ENCODE measurements around the gene RERGL. TPM values are rescaled to one million over a fixed set of nuclear protein-coding genes. Genes with fewer than 3 reads are reported as not detected.
"Not testable (repeated sequence)": the region's sequence is repeated elsewhere in the genome, so short reads cannot be mapped to it uniquely, and the experiment has no call there.

Gene RERGL
- total and polyA plus RNA-seq, 2 experiments from 2014 or later, result 0.74 TPM; not detected in 1

- DNase-seq, result no peak
- Histone ChIP-seq H3K9me2 (ENCODE audit: insufficient read depth) (no peaks in the 10 kb centered on the region), H3K36me3 (ENCODE audit: low read depth) (no peaks in the 10 kb centered on the region), H3K4me1 (ENCODE audit: insufficient read depth) (no peaks in the 10 kb centered on the region), H3K79me2 (ENCODE audit: insufficient read depth) (no peaks in the 10 kb centered on the region), H2AFZ (no peak overlapping the region), H3K27ac (no peak overlapping the region), H3K27me3 (replicated peaks; ENCODE audit: insufficient read depth) (no peaks in the 10 kb centered on the region), H4K20me1 (ENCODE audit: insufficient read depth) (no peaks in the 10 kb centered on the region), H3F3A (ENCODE audit: insufficient read depth) (no peaks in the 10 kb centered on the region), H3K4me2 (ENCODE audit: unreplicated experiment) (no peak overlapping the region), H3K4me3 (no peak overlapping the region), H3K9me3 (ENCODE audit: low read depth) (no peaks in the 10 kb centered on the region), H3K9ac (no peak overlapping the region)
- no peak for TF ChIP-seq EZH2phosphoT487 (IDR thresholded peaks at IDR 0.05; ENCODE audit: insufficient read depth, low read depth)
- TF ChIP-seq EZH2 (IDR thresholded peaks at IDR 0.05; ENCODE audit: insufficient read depth, poor library complexity, severe bottlenecking), result no peak
- WGBS, 2 experiments (ENCODE audit: low coverage in 1 of 2, low lambda C conversion rate in 2 of 2, missing lambda C conversion rate in 2 of 2), result 63 to 68% methylated on average over 14 of the region's 14 CpGs
- in situ Hi-C loops (cut with MboI), result no loop called here
Observed at GRCh38 chr12:18072723-18073122, 17.3 kb downstream of the RERGL start.

- in situ Hi-C loops (cut with MboI), result no loop called here
- Histone ChIP-seq H4K20me1 (ENCODE audit: insufficient read depth) (no peaks in the 10 kb centered on the region), H3K27ac (no peak overlapping the region)
Observed at GRCh38 chr12:18071336-18071735, 18.7 kb downstream of the RERGL start.

GRCh38 chr12:18068355-18068754 is 21.6 kb downstream of the RERGL start:
- no peak for DNase-seq
- in situ Hi-C loops (cut with MboI), result no loop called here
- 3 to 5% methylated on average over 3 of the region's 3 CpGs for WGBS, 2 experiments (ENCODE audit: low coverage in 1 of 2, low lambda C conversion rate in 2 of 2, missing lambda C conversion rate in 2 of 2)

More at GRCh38 chr12:18071336-18071735, 18.7 kb downstream of the RERGL start:
- no peaks in the 10 kb centered on the region for H3K4me1 ChIP-seq (ENCODE audit: insufficient read depth)
- 26 to 36% methylated on average over 4 of the region's 4 CpGs for WGBS, 2 experiments (ENCODE audit: low coverage in 1 of 2, low lambda C conversion rate in 2 of 2, missing lambda C conversion rate in 2 of 2)
- H3K36me3 ChIP-seq (ENCODE audit: low read depth), result no peaks in the 10 kb centered on the region
- H2AFZ ChIP-seq, result no peak overlapping the region
- H3K9ac ChIP-seq, result no peak overlapping the region
- H3K9me3 ChIP-seq (ENCODE audit: low read depth), result no peaks in the 10 kb centered on the region
- TF ChIP-seq EZH2 (IDR thresholded peaks at IDR 0.05; ENCODE audit: insufficient read depth, poor library complexity, severe bottlenecking) (no peak), EZH2phosphoT487 (IDR thresholded peaks at IDR 0.05; ENCODE audit: insufficient read depth, low read depth) (no peak)
- no peaks in the 10 kb centered on the region for H3K9me2 ChIP-seq (ENCODE audit: insufficient read depth)
- no peaks in the 10 kb centered on the region for H3K79me2 ChIP-seq (ENCODE audit: insufficient read depth)
- no peak for DNase-seq
- H3K4me2 ChIP-seq (ENCODE audit: unreplicated experiment), result no peak overlapping the region
- no peak overlapping the region for H3K4me3 ChIP-seq
- no peaks in the 10 kb centered on the region for H3F3A ChIP-seq (ENCODE audit: insufficient read depth)
- H3K27me3 ChIP-seq (replicated peaks; ENCODE audit: insufficient read depth), result no peaks in the 10 kb centered on the region

GRCh38 chr12:18066666-18067065 is 23.3 kb downstream of the RERGL start:
- no peaks in the 10 kb centered on the region for H3K9me3 ChIP-seq (ENCODE audit: low read depth)
- whole genome bisulfite sequencing, 2 experiments (ENCODE audit: low coverage in 1 of 2, low lambda C conversion rate in 2 of 2, missing lambda C conversion rate in 2 of 2), result 5% methylated on average over 4 of the region's 4 CpGs
- in situ Hi-C loops (cut with MboI), result no loop called here
- no peaks in the 10 kb centered on the region for H3K36me3 ChIP-seq (ENCODE audit: low read depth)
- no peaks in the 10 kb centered on the region for H3K9me2 ChIP-seq (ENCODE audit: insufficient read depth)
- H3K4me3 ChIP-seq, result no peak overlapping the region
- no peak for DNase-seq
- no peak overlapping the region for H2AFZ ChIP-seq
- no peak overlapping the region for H3K9ac ChIP-seq
- TF ChIP-seq EZH2phosphoT487 (IDR thresholded peaks at IDR 0.05; ENCODE audit: insufficient read depth, low read depth), result no peak
- TF ChIP-seq EZH2 (IDR thresholded peaks at IDR 0.05; ENCODE audit: insufficient read depth, poor library complexity, severe bottlenecking), result no peak
- H4K20me1 ChIP-seq (ENCODE audit: insufficient read depth), result no peaks in the 10 kb centered on the region
- no peaks in the 10 kb centered on the region for H3K4me1 ChIP-seq (ENCODE audit: insufficient read depth)
- no peaks in the 10 kb centered on the region for H3K79me2 ChIP-seq (ENCODE audit: insufficient read depth)
- no peak overlapping the region for H3K4me2 ChIP-seq (ENCODE audit: unreplicated experiment)
- H3F3A ChIP-seq (ENCODE audit: insufficient read depth), result no peaks in the 10 kb centered on the region
- no peak overlapping the region for H3K27ac ChIP-seq
- no peaks in the 10 kb centered on the region for H3K27me3 ChIP-seq (replicated peaks; ENCODE audit: insufficient read depth)

More at GRCh38 chr12:18068355-18068754, 21.6 kb downstream of the RERGL start:
- Histone ChIP-seq H3K79me2 (ENCODE audit: insufficient read depth) (no peaks in the 10 kb centered on the region), H3K36me3 (ENCODE audit: low read depth) (no peaks in the 10 kb centered on the region), H3K4me2 (ENCODE audit: unreplicated experiment) (no peak overlapping the region), H3K4me1 (ENCODE audit: insufficient read depth) (no peaks in the 10 kb centered on the region), H3K27ac (no peak overlapping the region), H3K27me3 (replicated peaks; ENCODE audit: insufficient read depth) (no peaks in the 10 kb centered on the region), H3K9me2 (ENCODE audit: insufficient read depth) (no peaks in the 10 kb centered on the region), H4K20me1 (ENCODE audit: insufficient read depth) (no peaks in the 10 kb centered on the region), H2AFZ (no peak overlapping the region), H3F3A (ENCODE audit: insufficient read depth) (no peaks in the 10 kb centered on the region), H3K9me3 (ENCODE audit: low read depth) (no peaks in the 10 kb centered on the region), H3K4me3 (no peak overlapping the region), H3K9ac (no peak overlapping the region)
- TF ChIP-seq EZH2 (IDR thresholded peaks at IDR 0.05; ENCODE audit: insufficient read depth, poor library complexity, severe bottlenecking), result no peak

GRCh38 chr12:18062867-18063266 is 27.1 kb downstream of the RERGL start:
- in situ Hi-C loops (cut with MboI); DNase-seq; H3K27ac ChIP-seq; H3K36me3 ChIP-seq (ENCODE audit: low read depth); H3K27me3 ChIP-seq (replicated peaks; ENCODE audit: insufficient read depth); H2AFZ ChIP-seq; H3K4me3 ChIP-seq; H3K9ac ChIP-seq; H4K20me1 ChIP-seq (ENCODE audit: insufficient read depth); H3K4me1 ChIP-seq (ENCODE audit: insufficient read depth); H3K4me2 ChIP-seq (ENCODE audit: unreplicated experiment); H3F3A ChIP-seq (ENCODE audit: insufficient read depth); H3K79me2 ChIP-seq (ENCODE audit: insufficient read depth); H3K9me2 ChIP-seq (ENCODE audit: insufficient read depth); H3K9me3 ChIP-seq (ENCODE audit: low read depth): not testable (repeated sequence)
- WGBS, 2 experiments (ENCODE audit: low coverage in 1 of 2, low lambda C conversion rate in 2 of 2, missing lambda C conversion rate in 2 of 2), result 32 to 43% methylated on average over 4 of the region's 4 CpGs

All from GM23248 (cell line).